ENCODE data around the gene PAAF1. TPM values are rescaled to one million over a fixed set of nuclear protein-coding genes. Genes with fewer than 3 reads are reported as not detected.

The PAAF1 gene
- total and polyA plus RNA-seq, 10 of the 15 experiments (the other 5 are each of a cell fraction or from before 2014, with no cell fraction given), result 13.7 to 70.6 (median 29.1) TPM

GRCh38 chr11:73859671-73860070 lies 17.1 kb upstream of the PAAF1 start:
- 100% methylated on average over 2 of the region's 2 CpGs for WGBS (ENCODE audit: insufficient coverage, insufficient replicate concordance, low lambda C conversion rate, missing lambda C conversion rate)
- Histone ChIP-seq H3K79me2 (ENCODE audit: control insufficient read depth, insufficient read depth, low read length) (no peaks in the 10 kb centered on the region), H2AFZ (ENCODE audit: control insufficient read depth, low read depth, low read length) (no peak overlapping the region), H3K9me3 (replicated peaks; ENCODE audit: control insufficient read depth, insufficient read depth, low read length) (no peaks in the 10 kb centered on the region), H3K36me3 (ENCODE audit: control insufficient read depth in 2 of 2, insufficient read depth in 2 of 2, low read length in 1 of 2) (no peaks in the 10 kb centered on the region; a peak in 2 of 4 replicates), H3K27ac (ENCODE audit: control insufficient read depth, insufficient read depth) (no peak overlapping the region), H3K4me3 (no peak overlapping the region), H3K4me2 (ENCODE audit: control insufficient read depth, insufficient read depth) (no peak overlapping the region), H3K9ac (ENCODE audit: control insufficient read depth, insufficient read depth, low read length) (no peak overlapping the region), H3K27me3 (replicated peaks in 1 of 2; ENCODE audit: control insufficient read depth in 2 of 2, insufficient read depth in 2 of 2, low read length in 1 of 2) (no peaks in the 10 kb centered on the region), H3K4me1 (ENCODE audit: control insufficient read depth, insufficient read depth, low read length) (no peaks in the 10 kb centered on the region), H4K20me1 (ENCODE audit: control insufficient read depth, insufficient read depth) (no peaks in the 10 kb centered on the region)
- in situ Hi-C loops (cut with MboI), result no loop called here
- intact Hi-C loops (cut with micrococcal nuclease; ENCODE audit: unreplicated experiment), result no loop called here
- ChIA-PET SMC1A (ENCODE audit: uncharacterized antibody, unreplicated experiment) (no interaction called here), RAD21 (ENCODE audit: unreplicated experiment) (no interaction called here), CTCF (no interaction called here), POLR2A (interaction anchor here (1.3 kb wide), 1 partner anchor 9 kb away, joined by 3 read pairs; no protein-coding TSS in a partner anchor)
- no TSS peak for BruUV-seq (replicated peaks)
- no peak for ATAC-seq
- no peak for FAIRE-seq
- TF ChIP-seq ZNF274 (IDR thresholded peaks at IDR 0.05; ENCODE audit: insufficient read depth, insufficient read length), result no peak
- no peak for TF ChIP-seq SMAD1 (IDR thresholded peaks at IDR 0.05; ENCODE audit: low read depth, partially characterized antibody)
- no peak for TF ChIP-seq PAX8 (IDR thresholded peaks at IDR 0.05)
- no peak for TF ChIP-seq IKZF2 (IDR thresholded peaks at IDR 0.05)
- TF ChIP-seq HSF1 (IDR thresholded peaks at IDR 0.05; ENCODE audit: low read depth, low read length), result no peak
- no peak for TF ChIP-seq MYB (IDR thresholded peaks at IDR 0.05; ENCODE audit: borderline replicate concordance, low read depth, low read length)
- no peak for TF ChIP-seq NFXL1 (IDR thresholded peaks at IDR 0.05; ENCODE audit: borderline replicate concordance)
- TF ChIP-seq HDAC6 (IDR thresholded peaks at IDR 0.05; ENCODE audit: unreplicated experiment), result no peak
- TF ChIP-seq ZBTB11 (CRISPR knock-in tag; IDR thresholded peaks at IDR 0.05), result no peak
- no peak for TF ChIP-seq RELA (IDR thresholded peaks at IDR 0.05; ENCODE audit: borderline replicate concordance, partially characterized antibody)
- no peak for DNase-seq (ENCODE audit: low read depth, low spot score)
